Sigmoid colon (tissue), 7 donors: Measurements from ENCODE around the gene ZRANB1. TPM values are rescaled to one million over a fixed set of nuclear protein-coding genes. Genes with fewer than 3 reads are reported as not detected.

Experiments used
- DNase-seq: peaks from one replicate; pipeline ENCODE4 v3.0.0-alpha.2; 2019
- H3K27ac ChIP-seq, 4 donors: fragments of 200-600 bp; sonication (generic); one replicate each; pipeline ENCODE4 v1.5.1; 2016 to 2019; ENCODE audit warnings: mild to moderate bottlenecking in 1 of 4
- H3K27me3 ChIP-seq, 3 donors: fragments of 200-600 bp; sonication (generic); one replicate each; pipeline ENCODE4 v1.5.1; 2019; ENCODE audit warnings: mild to moderate bottlenecking in 1 of 3
- H3K36me3 ChIP-seq, 4 donors: fragments of 200-600 bp; sonication (generic); one replicate each; pipeline ENCODE4 v1.5.1; 2016 to 2019
- H3K4me1 ChIP-seq, 4 donors: fragments of 200-600 bp; sonication (generic); one replicate each; pipeline ENCODE4 v1.5.1; 2017 to 2019
- H3K4me3 ChIP-seq, 4 donors: fragments of 200-600 bp; sonication (generic); one replicate each; pipeline ENCODE4 v1.5.1; 2017 to 2019; ENCODE audit warnings: mild to moderate bottlenecking in 2 of 4, moderate library complexity in 1 of 4
- H3K9me3 ChIP-seq, 4 donors: fragments of 200-600 bp in 3 of 4; sonication (generic) in 3 of 4; one replicate each; pipeline versions ENCODE4 v1.5.1 to v1.6.1; 2013 to 2019
- CTCF ChIP-seq, 4 experiments: fragments of 450-650 bp in 3 of 4; fragments of 200-600 bp in 1 of 4; IDR thresholded peaks; one replicate each; pipeline ENCODE4 v1.5.1; 2016 to 2019; ENCODE audit warnings: antibody characterized with exemption in 4 of 4, mild to moderate bottlenecking in 3 of 4, moderate library complexity in 2 of 4
- EP300 ChIP-seq, 4 donors: sonication (generic); formaldehyde crosslinking; IDR thresholded peaks; one replicate each; pipeline ENCODE4 v1.6.1; 2017; ENCODE audit warnings: antibody characterized with exemption in 4 of 4
- POLR2A ChIP-seq, 2 donors: fragments of 450-650 bp; IDR thresholded peaks; one replicate each; pipeline ENCODE4 v1.6.1; 2016; ENCODE audit warnings: antibody characterized with exemption in 2 of 2, mild to moderate bottlenecking in 2 of 2, moderate library complexity in 2 of 2
- POLR2AphosphoS5 ChIP-seq, 4 donors: sonication (generic); formaldehyde crosslinking; IDR thresholded peaks; one replicate each; pipeline ENCODE4 v1.6.1; 2017; ENCODE audit warnings: antibody characterized with exemption in 4 of 4
- WGBS, 2 donors: extraction: QIAGEN DNeasy Blood & Tissue Kit; methylation state at CpG; one replicate each; pipeline ENCODE4 v1.1.7; 2013; 5-methylcytosine and 5-hydroxymethylcytosine counted together
- intact Hi-C: fragments of 100-400 bp; cut with DNase I; formaldehyde crosslinking; loops from one replicate; pipeline ENCODE4 v1.15.1; 2023
- polyA plus RNA-seq, 3 donors: library from polyadenylated mRNA; stranded (reverse); fragments of 200-250 nt; gene quantifications; one replicate each; pipeline ENCODE4 v1.2.3, GENCODE V29; 2013
- total RNA-seq, 4 donors: library from RNA; depleted of rRNA; stranded (reverse); fragments of >200 nt; gene quantifications; one replicate each; pipeline ENCODE4 v1.1.0, GENCODE V29; 2016
- donor health status: healthy with polysubstance abuse.
- donor health status: Bipolar disorder and iron deficiency.
- donor health status: healthy.

Gene ZRANB1
- total and polyA plus RNA-seq, 7 donors, result 6.7 to 49.0 (median 38.0) TPM

GRCh38 chr10:124906551-124907001 lies 35.3 kb upstream of the ZRANB1 start:
- no peak for DNase-seq
- no peak for TF ChIP-seq CTCF (IDR thresholded peaks at IDR 0.05)
- WGBS, 2 donors, result 71 to 81% methylated on average over 9 of the region's 9 CpGs
- intact Hi-C loops, result no loop called here
- peaks cover 0 to 9% (median 6%) of the 10 kb centered on the region in 4 donors for H3K4me1 ChIP-seq
- no peaks in the 10 kb centered on the region for H3K27me3 ChIP-seq
- H3K36me3 ChIP-seq, result no peaks in the 10 kb centered on the region
- H3K9me3 ChIP-seq, result no peaks in the 10 kb centered on the region
- H3K27ac ChIP-seq, result peak overlapping the region in 1 of 4 donors; percentile 3
- H3K4me3 ChIP-seq, result no peak overlapping the region

GRCh38 chr10:124909563-124909962 lies 32.4 kb upstream of the ZRANB1 start:
- TF ChIP-seq EP300 (IDR thresholded peaks at IDR 0.05) (no peak), POLR2A (IDR thresholded peaks at IDR 0.05) (no peak), CTCF (IDR thresholded peaks at IDR 0.05) (no peak), POLR2AphosphoS5 (IDR thresholded peaks at IDR 0.05) (no peak)
- Histone ChIP-seq H3K27ac (no peak overlapping the region), H3K4me1 (peaks cover 0 to 19% (median 14%) of the 10 kb centered on the region in 4 donors), H3K9me3 (no peaks in the 10 kb centered on the region), H3K36me3 (no peaks in the 10 kb centered on the region), H3K4me3 (no peak overlapping the region), H3K27me3 (no peaks in the 10 kb centered on the region)
- intact Hi-C loops, result no loop called here
- WGBS, 2 donors, result 87 to 88% methylated on average over 8 of the region's 8 CpGs
- DNase-seq, result no peak

- DNase-seq, result no peak
- Histone ChIP-seq H3K27me3 (no peaks in the 10 kb centered on the region), H3K9me3 (no peaks in the 10 kb centered on the region), H3K27ac (peak overlapping the region; percentile 28 to 71 (median 64)), H3K4me3 (no peak overlapping the region), H3K4me1 (peaks cover 0 to 28% (median 20%) of the 10 kb centered on the region in 4 donors), H3K36me3 (no peaks in the 10 kb centered on the region)
- intact Hi-C loops, result loop anchor here (10.0 kb wide), 2 partner anchors 73 to 167 kb away; partner anchors contain the start of gene FAM53B
- 49 to 58% methylated on average over 14 of the region's 14 CpGs for WGBS, 2 donors
- TF ChIP-seq POLR2AphosphoS5 (IDR thresholded peaks at IDR 0.05) (peak in 1 of 4 donors; percentile 42), EP300 (IDR thresholded peaks at IDR 0.05) (no peak), CTCF (IDR thresholded peaks at IDR 0.05) (no peak), POLR2A (IDR thresholded peaks at IDR 0.05) (no peak)
These were observed 30.5 kb upstream of the ZRANB1 start for GRCh38 chr10:124911124-124912067.

GRCh38 chr10:124912101-124912886 lies 29.6 kb upstream of the ZRANB1 start:
- H3K9me3 ChIP-seq, result no peaks in the 10 kb centered on the region
- DNase-seq, result no peak
- no peaks in the 10 kb centered on the region for H3K27me3 ChIP-seq
- no peak overlapping the region for H3K4me3 ChIP-seq
- H3K36me3 ChIP-seq, result no peaks in the 10 kb centered on the region
- peak overlapping the region; percentile 28 to 71 (median 64) for H3K27ac ChIP-seq
- intact Hi-C loops, result loop anchor here (10.0 kb wide), 2 partner anchors 73 to 167 kb away; partner anchors contain the start of gene FAM53B
- WGBS, 2 donors, result 79% methylated on average over 5 of the region's 5 CpGs
- H3K4me1 ChIP-seq, result peaks cover 0 to 28% (median 20%) of the 10 kb centered on the region in 4 donors
- no peak for TF ChIP-seq EP300 (IDR thresholded peaks at IDR 0.05)
- no peak for TF ChIP-seq CTCF (IDR thresholded peaks at IDR 0.05)
- no peak for TF ChIP-seq POLR2AphosphoS5 (IDR thresholded peaks at IDR 0.05)
- TF ChIP-seq POLR2A (IDR thresholded peaks at IDR 0.05), result no peak
